Keratinocyte (primary cell): ENCODE measurements around the gene ZBTB39. TPM values are rescaled to one million over a fixed set of nuclear protein-coding genes. Genes with fewer than 3 reads are reported as not detected.

ENCODE experiments used
- DNase-seq: peaks from one replicate; pipeline ENCODE4 v3.0.0-alpha.2; 2011; ENCODE audit warnings: low read depth, missing footprints, low spot score
- FAIRE-seq: peaks from 2 replicates; lab custom pipeline; 2011; peaks lifted over from hg19 to GRCh38; lab: Jason Lieb, UNC
- H2AFZ ChIP-seq: 2 replicates; pipeline ENCODE4 v1.6.0; 2012; ENCODE audit warnings: low read length, control low read depth, inconsistent platforms; ENCODE audit not compliant: control insufficient read depth
- H3K27ac ChIP-seq: 2 replicates; pipeline ENCODE4 v1.5.1; 2011; ENCODE audit warnings: low read length; ENCODE audit not compliant: control insufficient read depth, insufficient read depth
- H3K27me3 ChIP-seq: 3 replicates; pipeline ENCODE4 v1.6.0; 2011; ENCODE audit warnings: low read length; ENCODE audit not compliant: control insufficient read depth, insufficient read depth; ENCODE audit errors: extremely low read depth
- H3K36me3 ChIP-seq, 2 experiments: 2 replicates in 1 of 2; 3 replicates in 1 of 2; pipeline ENCODE4 v1.5.1; 2011; ENCODE audit warnings: low read length in 2 of 2, mild to moderate bottlenecking in 1 of 2; ENCODE audit not compliant: control insufficient read depth in 2 of 2, insufficient read depth in 2 of 2; ENCODE audit errors: extremely low read depth in 1 of 2
- H3K4me1 ChIP-seq: 3 replicates; pipeline ENCODE4 v1.5.1; 2011; ENCODE audit warnings: low read length; ENCODE audit not compliant: control insufficient read depth, insufficient read depth; ENCODE audit errors: extremely low read depth
- H3K4me2 ChIP-seq: 3 replicates; pipeline ENCODE4 v1.6.0; 2011; ENCODE audit warnings: low read depth, low read length; ENCODE audit not compliant: control insufficient read depth, insufficient read depth; ENCODE audit errors: extremely low read depth
- H3K4me3 ChIP-seq, 3 experiments: fragments of 200-600 bp in 1 of 3; sonication (generic) in 1 of 3; 2 replicates in 2 of 3; 3 replicates in 1 of 3; pipeline ENCODE4 v1.5.1; 2011 to 2016; ENCODE audit warnings: low read length in 3 of 3, mild to moderate bottlenecking in 3 of 3, control low read depth in 2 of 3, inconsistent platforms in 1 of 3, low read depth in 1 of 3, mixed read lengths in 1 of 3, mixed run types in 1 of 3, moderate library complexity in 1 of 3; ENCODE audit not compliant: control insufficient read depth in 2 of 3, insufficient read depth in 2 of 3; ENCODE audit errors: extremely low read depth in 1 of 3
- H3K79me2 ChIP-seq: 2 replicates; pipeline ENCODE4 v1.6.0; 2012; ENCODE audit warnings: low read length; ENCODE audit not compliant: control insufficient read depth, insufficient read depth
- H3K9ac ChIP-seq: 3 replicates; pipeline ENCODE4 v1.6.0; 2011; ENCODE audit warnings: low read length; ENCODE audit not compliant: control insufficient read depth, insufficient read depth; ENCODE audit errors: extremely low read depth
- H3K9me1 ChIP-seq: 3 replicates; pipeline ENCODE4 v1.6.0; 2011; ENCODE audit warnings: low read length; ENCODE audit not compliant: control insufficient read depth, insufficient read depth; ENCODE audit errors: extremely low read depth
- H3K9me3 ChIP-seq: 2 replicates; pipeline ENCODE4 v1.5.1; 2012; ENCODE audit warnings: low read depth, low read length; ENCODE audit not compliant: control insufficient read depth
- H4K20me1 ChIP-seq: 3 replicates; pipeline ENCODE4 v1.6.0; 2011; ENCODE audit warnings: low read length; ENCODE audit not compliant: control insufficient read depth, insufficient read depth; ENCODE audit errors: extremely low read depth
- EZH2 ChIP-seq: IDR thresholded peaks from one replicate; pipeline ENCODE4 v1.6.1; 2012; ENCODE audit warnings: inconsistent platforms, mild to moderate bottlenecking, low read length, moderate library complexity
- dilution Hi-C: fragments of 300-500 bp; cut with MboI; formaldehyde crosslinking; loops from one replicate; pipeline ENCODE4 v1.7.0; 2020; ENCODE audit warnings: low sequenced_read_pairs; ENCODE audit not compliant: extremely low pct_ligation_motif_present
- polyA plus RNA-seq, 5 experiments: library from polyadenylated mRNA; depleted of rRNA in 3 of 5; stranded (reverse) in 3 of 5; stranded (forward) in 1 of 5; unstranded in 1 of 5; fragments of >200 nt; gene quantifications; 1 replicate in 1 of 5; 2 replicates in 3 of 5; 3 replicates in 1 of 5; pipeline versions ENCODE4 v1.2.1 to v1.2.3, GENCODE V29; 2011 to 2012; ENCODE audit warnings: missing spikeins in 2 of 5, low read depth in 1 of 5, low replicate concordance in 1 of 5
- TF ChIP-seq, protein P1 (sequence below), 3 experiments: IDR thresholded peaks in 1 of 3; conservative IDR thresholded peaks in 1 of 3; optimal IDR thresholded peaks in 1 of 3; 2 replicates in 2 of 3; 3 replicates in 1 of 3; pipeline versions ENCODE3 to v1.5.1; 2011; ENCODE audit warnings: low read length in 3 of 3, mild to moderate bottlenecking in 3 of 3, moderate library complexity in 2 of 3, control low read depth in 1 of 3, inconsistent platforms in 1 of 3; ENCODE audit not compliant: insufficient read depth in 2 of 3; ENCODE audit errors: extremely low read depth in 1 of 3

The ZBTB39 gene
- polyA plus RNA-seq, 1 donor (not counting 4 experiments of a cell fraction or from before 2014, with no cell fraction given), result 4.1 TPM

DNA sequence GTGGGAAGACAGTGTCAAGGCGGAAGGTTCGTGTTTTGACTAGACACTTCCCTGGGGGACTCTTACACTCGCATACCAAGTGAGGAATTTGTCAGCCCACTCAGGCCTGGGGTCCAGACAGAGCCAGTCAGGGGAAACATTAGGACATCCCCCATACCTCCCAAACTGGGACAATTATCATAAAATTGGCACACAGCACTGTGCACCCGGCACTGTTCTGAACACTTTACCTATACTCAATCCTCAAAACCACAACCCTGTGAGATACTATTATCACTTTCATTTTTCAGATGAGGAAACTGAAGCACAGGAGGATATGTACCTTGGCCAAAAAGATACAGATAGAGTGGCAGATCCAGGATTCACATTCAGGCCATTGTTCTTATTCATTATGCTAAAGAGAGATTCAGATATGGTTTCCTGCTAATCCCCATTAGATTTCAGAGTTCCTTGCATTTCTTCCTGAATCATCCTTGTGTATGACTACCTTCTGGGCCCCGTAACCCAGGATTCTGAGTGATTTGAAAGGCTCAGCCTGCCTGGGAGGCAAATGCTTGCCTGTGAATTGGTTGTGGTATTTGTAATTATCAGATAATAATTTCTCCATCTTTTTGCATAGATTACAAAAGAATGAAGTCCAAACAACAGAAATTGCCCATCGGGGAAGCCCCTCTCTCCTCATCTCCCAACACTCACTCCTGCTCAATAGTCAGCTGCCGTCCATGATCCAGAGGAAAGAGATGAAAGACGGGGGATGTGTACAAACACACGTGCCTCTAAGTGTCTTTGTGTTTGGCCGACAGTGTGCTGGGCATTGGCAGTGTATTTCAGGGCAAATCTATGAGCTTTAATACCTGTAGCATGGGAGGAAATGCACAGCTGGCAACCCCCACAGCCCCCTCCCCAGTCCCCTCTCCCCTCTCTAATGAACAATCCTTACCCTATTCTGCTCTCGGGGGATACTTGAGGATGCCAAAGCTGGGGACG lies 5.4 kb upstream of the ZBTB39 start:
- Histone ChIP-seq H3K27ac (no peak overlapping the region), H3K9me1 (no peaks in the 10 kb centered on the region), H3K9me3 (no peaks in the 10 kb centered on the region), H3K4me2 (no peak overlapping the region), H3K79me2 (no peaks in the 10 kb centered on the region), H3K9ac (no peak overlapping the region), H4K20me1 (no peaks in the 10 kb centered on the region), H3K4me1 (no peaks in the 10 kb centered on the region), H2AFZ (no peak overlapping the region), H3K4me3 (no peak overlapping the region), H3K36me3 (no peaks in the 10 kb centered on the region), H3K27me3 (peaks cover 23% of the 10 kb centered on the region)
- dilution Hi-C loops, result no loop called here
- no peak for DNase-seq
- FAIRE-seq, result no peak
- no peak for TF ChIP-seq EZH2
- TF ChIP-seq, protein P1, sequence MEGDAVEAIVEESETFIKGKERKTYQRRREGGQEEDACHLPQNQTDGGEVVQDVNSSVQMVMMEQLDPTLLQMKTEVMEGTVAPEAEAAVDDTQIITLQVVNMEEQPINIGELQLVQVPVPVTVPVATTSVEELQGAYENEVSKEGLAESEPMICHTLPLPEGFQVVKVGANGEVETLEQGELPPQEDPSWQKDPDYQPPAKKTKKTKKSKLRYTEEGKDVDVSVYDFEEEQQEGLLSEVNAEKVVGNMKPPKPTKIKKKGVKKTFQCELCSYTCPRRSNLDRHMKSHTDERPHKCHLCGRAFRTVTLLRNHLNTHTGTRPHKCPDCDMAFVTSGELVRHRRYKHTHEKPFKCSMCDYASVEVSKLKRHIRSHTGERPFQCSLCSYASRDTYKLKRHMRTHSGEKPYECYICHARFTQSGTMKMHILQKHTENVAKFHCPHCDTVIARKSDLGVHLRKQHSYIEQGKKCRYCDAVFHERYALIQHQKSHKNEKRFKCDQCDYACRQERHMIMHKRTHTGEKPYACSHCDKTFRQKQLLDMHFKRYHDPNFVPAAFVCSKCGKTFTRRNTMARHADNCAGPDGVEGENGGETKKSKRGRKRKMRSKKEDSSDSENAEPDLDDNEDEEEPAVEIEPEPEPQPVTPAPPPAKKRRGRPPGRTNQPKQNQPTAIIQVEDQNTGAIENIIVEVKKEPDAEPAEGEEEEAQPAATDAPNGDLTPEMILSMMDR (optimal IDR thresholded peaks at IDR 0.05 in 1 of 3, IDR thresholded peaks at IDR 0.05 in 1 of 3, conservative IDR thresholded peaks at IDR 0.05 in 1 of 3; ENCODE audit: extremely low read depth in 1 of 3, insufficient read depth in 2 of 3, low read length in 3 of 3), result no peak

DNA sequence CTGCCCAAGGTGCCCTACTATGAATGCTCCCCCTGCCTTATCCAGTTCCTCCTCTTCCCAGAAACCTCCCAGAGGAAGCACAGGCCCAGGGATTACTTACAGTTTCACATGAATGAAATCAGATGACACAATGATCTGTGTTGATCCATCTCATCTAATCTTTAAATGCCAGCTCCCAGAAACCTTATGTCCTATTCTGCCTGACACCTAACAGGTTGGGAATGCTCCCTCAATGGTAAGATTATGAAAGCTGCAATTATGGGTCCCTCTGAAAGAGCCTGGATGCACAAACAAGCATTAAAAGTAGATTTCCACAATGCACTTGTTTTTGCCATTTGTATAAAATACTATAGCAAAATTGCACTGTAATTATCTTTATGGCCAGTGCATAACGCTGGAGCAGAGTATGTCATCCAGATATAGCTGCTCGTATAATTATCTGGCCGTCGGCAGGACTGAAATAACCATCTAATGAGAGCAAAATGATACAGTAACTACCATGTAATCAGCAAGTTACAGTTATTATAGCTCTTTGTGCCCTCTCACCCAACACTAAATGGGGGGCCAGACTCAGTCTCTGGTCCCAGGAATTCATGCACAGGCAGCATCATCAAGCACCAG lies 4.4 kb upstream of the ZBTB39 start:
- Histone ChIP-seq H4K20me1 (no peaks in the 10 kb centered on the region), H3K27me3 (peaks cover 22% of the 10 kb centered on the region), H3K4me3 (no peak overlapping the region), H3K27ac (no peak overlapping the region), H3K9me3 (no peaks in the 10 kb centered on the region), H3K4me2 (no peak overlapping the region), H3K9ac (no peak overlapping the region), H2AFZ (no peak overlapping the region), H3K4me1 (no peaks in the 10 kb centered on the region), H3K79me2 (peaks cover 2% of the 10 kb centered on the region), H3K9me1 (no peaks in the 10 kb centered on the region), H3K36me3 (no peaks in the 10 kb centered on the region)
- no peak for TF ChIP-seq EZH2
- TF ChIP-seq, protein P1 (optimal IDR thresholded peaks at IDR 0.05 in 1 of 3, IDR thresholded peaks at IDR 0.05 in 1 of 3, conservative IDR thresholded peaks at IDR 0.05 in 1 of 3; ENCODE audit: extremely low read depth in 1 of 3, insufficient read depth in 2 of 3, low read length in 3 of 3), result no peak
- DNase-seq (no peak), FAIRE-seq (no peak)
- dilution Hi-C loops, result no loop called here
